ENCODE measurements around the gene SLC25A12.
"Not testable (repeated sequence)": the region's sequence is repeated elsewhere in the genome, so short reads cannot be mapped to it uniquely, and the experiment has no call there.

Gene SLC25A12

GRCh38 chr2:171822525-171823322, 71.3 kb downstream of the SLC25A12 start:
- DNase-seq: no peak

- no peak for DNase-seq
Measured at GRCh38 chr2:171819453-171819852, 74.6 kb downstream of the SLC25A12 start.

GRCh38 chr2:171814883-171815282, 79.2 kb downstream of the SLC25A12 start:
- DNase-seq: no peak

GRCh38 chr2:171814174-171814573, 79.9 kb downstream of the SLC25A12 start:
- DNase-seq: no peak

- DNase-seq: no peak
Measured at GRCh38 chr2:171813729-171814128, 80.3 kb downstream of the SLC25A12 start.

DNA sequence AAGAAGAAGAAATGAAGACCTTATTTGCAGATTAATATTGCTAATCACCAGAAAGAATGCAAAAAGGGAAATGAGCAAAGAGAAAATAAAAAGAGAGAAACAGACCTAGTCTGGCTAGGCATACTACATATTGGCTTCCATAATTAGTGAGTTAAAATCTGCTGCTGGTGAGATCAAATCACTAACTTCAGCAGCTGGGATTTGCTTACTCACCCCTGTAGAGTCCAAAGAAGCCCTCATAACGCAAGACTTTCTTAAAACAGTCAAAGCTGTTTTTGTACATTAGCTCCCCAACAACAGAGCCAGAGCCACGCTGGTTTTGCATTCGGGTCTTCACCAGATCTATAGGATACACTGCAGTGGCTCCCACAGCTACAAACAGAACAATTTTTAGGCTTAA, 80.9 kb downstream of the SLC25A12 start:
- no peak for DNase-seq

GRCh38 chr2:171811245-171811628, 82.8 kb downstream of the SLC25A12 start:
- no peak for DNase-seq

DNA sequence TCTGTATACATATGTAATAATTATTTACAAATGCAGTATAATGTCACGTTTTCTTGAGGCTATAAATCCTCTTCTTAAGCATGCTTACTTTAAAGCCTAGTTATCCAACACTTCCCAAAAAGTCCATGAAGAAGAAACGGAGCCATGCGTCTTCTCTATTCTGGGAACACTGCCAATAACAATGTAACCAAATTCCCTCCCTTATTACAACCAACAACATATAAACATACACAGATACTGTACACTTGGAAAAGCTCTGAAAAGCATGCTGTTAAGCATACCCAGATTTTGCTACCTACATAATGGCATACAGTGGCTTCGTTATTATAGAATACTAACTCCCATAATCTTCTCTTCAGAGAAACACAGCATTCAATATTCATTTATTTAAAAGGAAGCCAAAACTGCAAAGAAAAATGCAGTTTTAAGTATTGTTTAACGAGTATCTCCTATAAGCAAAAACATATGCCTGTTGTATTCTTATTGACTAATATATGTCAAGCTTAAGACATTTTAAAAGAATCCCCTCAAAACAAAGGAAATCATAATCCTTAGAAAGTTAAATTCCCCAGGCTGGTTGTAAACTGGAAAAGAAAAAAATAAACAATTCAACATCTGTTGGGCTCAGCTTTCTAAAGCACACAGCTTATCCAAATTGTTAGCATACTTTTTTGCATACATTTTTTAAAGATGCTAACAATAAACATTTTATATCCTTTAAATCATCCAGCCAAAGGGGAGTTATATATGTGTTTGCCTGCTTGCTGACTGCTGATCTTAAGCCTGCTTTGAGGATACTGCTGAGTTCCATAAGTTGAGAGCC, 83.4 kb downstream of the SLC25A12 start:
- DNase-seq: no peak

DNA sequence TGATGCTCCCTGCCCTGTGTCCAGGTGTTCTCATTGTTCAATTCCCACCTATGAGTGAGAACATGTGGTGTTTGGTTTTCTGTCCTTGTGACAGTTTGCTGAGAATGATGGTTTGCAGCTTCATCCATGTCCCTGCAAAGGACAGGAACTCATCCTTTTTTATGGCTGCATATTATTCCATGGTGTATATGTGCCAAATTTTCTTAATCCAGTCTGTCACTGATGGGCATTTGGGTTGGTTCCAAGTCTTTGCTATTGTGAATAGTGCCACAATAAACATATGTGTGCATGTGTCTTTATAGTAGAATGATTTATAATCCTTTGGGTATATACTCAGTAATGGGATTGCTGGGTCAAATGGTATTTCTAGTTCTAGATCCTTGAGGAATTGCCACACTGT, 85.2 kb downstream of the SLC25A12 start:
- DNase-seq: not testable (repeated sequence)

DNA sequence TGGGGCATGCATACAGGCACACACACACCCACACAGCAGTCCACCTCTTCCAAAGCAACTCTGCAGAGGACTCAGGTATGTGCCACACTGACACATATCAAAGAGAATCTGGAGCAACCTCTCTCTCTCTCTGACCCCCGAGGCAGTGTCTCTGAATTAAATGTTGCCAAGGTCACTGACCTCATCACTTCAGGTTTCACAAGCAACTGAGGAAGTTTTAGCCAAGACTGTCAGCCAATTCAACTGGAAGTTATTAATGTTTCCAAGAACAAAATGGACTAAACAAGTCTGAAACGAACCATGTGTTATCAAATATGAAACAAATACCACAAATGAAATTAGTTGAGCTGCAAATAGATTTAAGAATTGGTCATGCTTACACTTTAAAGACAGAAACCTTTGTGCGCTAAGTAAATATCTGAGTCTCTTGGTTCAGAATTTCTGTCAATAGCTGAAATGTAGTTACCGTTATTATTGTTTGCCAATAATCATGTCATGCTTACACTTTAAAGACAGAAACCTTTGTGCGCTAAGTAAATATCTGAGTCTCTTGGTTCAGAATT, 86.1 kb downstream of the SLC25A12 start:
- no peak for DNase-seq

GRCh38 chr2:171807119-171807518, 86.9 kb downstream of the SLC25A12 start:
- no peak for DNase-seq

DNA sequence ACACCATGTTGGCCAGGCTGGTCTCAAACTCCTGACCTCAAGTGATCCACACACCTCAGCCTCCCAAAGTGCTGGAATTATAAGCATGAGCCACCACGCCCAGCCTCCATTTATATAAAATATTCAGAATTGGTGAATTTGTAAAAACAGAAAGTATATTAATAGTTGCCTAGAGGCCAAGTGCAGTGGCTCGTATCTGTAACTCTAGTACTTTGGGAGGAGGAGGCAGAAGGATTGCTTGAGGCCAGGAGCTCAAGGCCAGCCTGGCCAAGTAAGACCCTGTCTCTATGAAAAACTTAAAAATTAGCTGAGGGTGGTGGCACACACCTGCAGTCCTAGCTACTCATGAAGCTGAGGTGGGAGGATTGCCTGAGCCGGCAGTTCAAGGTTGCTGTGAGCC, 89.6 kb downstream of the SLC25A12 start:
- DNase-seq: no peak

- no peak for DNase-seq
Measured at GRCh38 chr2:171803757-171804156, 90.3 kb downstream of the SLC25A12 start.

GRCh38 chr2:171800639-171801038, 93.4 kb downstream of the SLC25A12 start:
- no peak for DNase-seq

GRCh38 chr2:171798156-171798820, 95.8 kb downstream of the SLC25A12 start:
- peak; percentile 37 for DNase-seq

DNA sequence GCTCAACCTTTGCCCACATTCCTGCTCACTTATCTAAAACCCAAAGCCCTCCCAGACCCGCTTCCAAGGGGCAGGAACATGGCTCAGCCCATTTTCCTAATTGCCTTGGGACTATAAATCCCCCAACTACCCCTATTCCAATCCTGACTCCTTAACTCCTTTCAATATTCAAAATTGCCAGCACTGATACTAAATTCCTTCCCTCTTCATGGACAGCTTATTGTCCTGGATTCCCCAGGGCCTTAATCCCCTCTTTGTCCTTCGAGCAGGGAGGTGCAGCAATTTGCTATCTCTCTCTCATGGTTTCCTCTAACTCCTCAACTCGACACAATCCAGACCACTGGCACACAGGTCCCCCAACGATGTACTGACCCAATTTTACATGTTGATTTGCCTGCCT, 99.1 kb downstream of the SLC25A12 start:
- no peak for DNase-seq

- DNase-seq: peak; percentile 13
Measured at GRCh38 chr2:171793691-171794678, 100.1 kb downstream of the SLC25A12 start.

- DNase-seq: no peak
Measured at GRCh38 chr2:171792886-171793580, 101.0 kb downstream of the SLC25A12 start.

- DNase-seq: no peak
Measured at GRCh38 chr2:171792157-171792556, 101.9 kb downstream of the SLC25A12 start.

GRCh38 chr2:171791361-171791760, 102.7 kb downstream of the SLC25A12 start:
- DNase-seq: no peak

DNA sequence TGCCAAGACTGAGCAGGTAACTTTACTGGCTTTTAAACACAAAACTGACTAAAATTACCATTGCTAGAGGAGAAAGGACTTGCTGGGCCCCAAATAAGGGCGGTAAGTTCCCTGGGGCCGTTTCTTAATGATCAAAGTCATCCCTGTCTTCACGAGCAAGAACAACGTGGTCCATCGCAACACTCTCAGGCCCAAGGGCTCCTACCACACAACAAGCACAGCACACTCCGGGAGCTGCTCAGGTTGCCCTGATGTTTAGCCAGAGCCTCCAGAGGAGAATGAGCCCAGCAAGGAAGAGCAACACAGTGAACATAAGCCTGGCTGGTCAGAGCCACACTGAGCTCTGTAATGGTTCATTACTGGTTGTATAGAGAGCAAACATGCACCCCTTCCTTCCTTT, 104.1 kb downstream of the SLC25A12 start:
- DNase-seq: no peak

All from KG1 (cell line).